NOMO-1 treated with dmso at 0.1 percent for 144 hours (cell line): Measurements from ENCODE around the gene SUPT6H.
A peak's percentile ranks its signal among the peaks of the same experiment; 100 is the strongest.

Experiments
- DNase-seq: peaks from one replicate; lab custom pipeline; 2025; ENCODE audit not compliant: unreplicated experiment; lab: John Stamatoyannopoulos, UW

Gene SUPT6H

GRCh38 chr17:28700830-28701492, 39.0 kb downstream of the SUPT6H start:
- no peak for DNase-seq

- DNase-seq: no peak
These were observed 40.2 kb downstream of the SUPT6H start for GRCh38 chr17:28702026-28702751.

GRCh38 chr17:28702752-28703150, 40.7 kb downstream of the SUPT6H start:
- DNase-seq: no peak

GRCh38 chr17:28703552-28704218, 41.7 kb downstream of the SUPT6H start:
- DNase-seq: no peak

- no peak for DNase-seq
These were observed 42.3 kb downstream of the SUPT6H start for GRCh38 chr17:28704219-28704858.

GRCh38 chr17:28705074-28705659, 43.2 kb downstream of the SUPT6H start:
- no peak for DNase-seq

GRCh38 chr17:28705728-28706334, 43.8 kb downstream of the SUPT6H start:
- no peak for DNase-seq

- DNase-seq: no peak
These were observed 44.7 kb downstream of the SUPT6H start for GRCh38 chr17:28706471-28707338.

- no peak for DNase-seq
These were observed 45.3 kb downstream of the SUPT6H start for GRCh38 chr17:28707339-28707720.

- peak; percentile 81 for DNase-seq
These were observed 49.1 kb downstream of the SUPT6H start for GRCh38 chr17:28710861-28711722.

GRCh38 chr17:28711723-28712031, 49.7 kb downstream of the SUPT6H start, which contains the start of gene PROCA1:
PROCA1 (minus strand) TSS chr17:28711888; CDS start chr17:28711660, 228 bp downstream.
- DNase-seq: no peak

GRCh38 chr17:28712032-28712704, 50.2 kb downstream of the SUPT6H start:
- DNase-seq: peak; percentile 67

- DNase-seq: no peak
These were observed 50.9 kb downstream of the SUPT6H start for GRCh38 chr17:28712705-28713415.

- DNase-seq: no peak
These were observed 52.3 kb downstream of the SUPT6H start for GRCh38 chr17:28714281-28714680.

GRCh38 chr17:28715217-28715616, 53.2 kb downstream of the SUPT6H start:
- DNase-seq: no peak

- no peak for DNase-seq
These were observed 55.0 kb downstream of the SUPT6H start for GRCh38 chr17:28716740-28717577.
